H1 (cell line): ENCODE data around the gene TRPC1. TPM values are rescaled to one million over a fixed set of nuclear protein-coding genes. Genes with fewer than 3 reads are reported as not detected.

Experiments
- CREB1 ChIP-seq: IDR thresholded peaks from 2 replicates; pipeline ENCODE4 v1.6.1; 2012; ENCODE audit warnings: inconsistent platforms
- CTBP2 ChIP-seq: IDR thresholded peaks from 2 replicates; pipeline ENCODE4 v1.7.0; 2011; ENCODE audit warnings: borderline replicate concordance, mild to moderate bottlenecking, moderate library complexity, mixed read lengths, low read length; ENCODE audit not compliant: insufficient read depth, insufficient read length
- EZH2 ChIP-seq: fragments of 200-600 bp; sonication (generic); IDR thresholded peaks from 2 replicates; pipeline ENCODE4 v1.7.1; 2012; ENCODE audit warnings: low read depth, mild to moderate bottlenecking, moderate library complexity, low read length, inconsistent platforms; ENCODE audit not compliant: severe bottlenecking
- GABPA ChIP-seq: IDR thresholded peaks from 2 replicates; pipeline ENCODE4 v1.6.1; 2011; ENCODE audit warnings: mild to moderate bottlenecking, low read length, moderate library complexity, borderline replicate concordance; ENCODE audit not compliant: insufficient read depth
- PHF8 ChIP-seq: fragments of 200-600 bp; sonication (generic); conservative IDR thresholded peaks from 2 replicates; pipeline ENCODE4 v1.7.1; 2012; ENCODE audit warnings: low read depth, mild to moderate bottlenecking, inconsistent platforms, low read length, moderate library complexity
- POLR2AphosphoS5 ChIP-seq: IDR thresholded peaks from 2 replicates; pipeline ENCODE4 v1.6.1; 2011; ENCODE audit warnings: low read depth, low read length
- RBBP5 ChIP-seq: IDR thresholded peaks from 2 replicates; pipeline ENCODE4 v1.7.1; 2012; ENCODE audit warnings: low read depth, mild to moderate bottlenecking, inconsistent platforms, low read length, moderate library complexity, borderline replicate concordance
- polyA plus RNA-seq, 7 experiments: library from polyadenylated mRNA; depleted of rRNA in 3 of 7; stranded (reverse) in 5 of 7; unstranded in 2 of 7; fragments of >200 nt in 5 of 7; fragments of 200-250 nt in 2 of 7; gene quantifications; 1 replicate in 5 of 7; 2 replicates in 1 of 7; 4 replicates in 1 of 7; pipeline versions ENCODE4 v1.2.1 to v1.2.3, GENCODE V29; 2011 to 2013; ENCODE audit warnings: missing spikeins in 2 of 7, mixed read lengths in 2 of 7
- total RNA-seq: library from RNA; stranded (reverse); fragmentation: NEBNext Ultra II Directional; extraction: Animal tissue kit (Norgen Biotek cat#: 25700); gene quantifications from 2 replicates; pipeline ENCODE4 v1.2.1, GENCODE V29; 2021
- TF ChIP-seq, protein P1 (sequence below): fragments of 300-600 bp; sonication (generic); IDR thresholded peaks from 2 replicates; pipeline ENCODE4 v1.7.1; 2012; ENCODE audit warnings: low read length, moderate library complexity, mild to moderate bottlenecking, inconsistent platforms; ENCODE audit not compliant: insufficient replicate concordance
- TF ChIP-seq, protein P2 (sequence below), 3 experiments: IDR thresholded peaks; 1 replicate in 2 of 3; 2 replicates in 1 of 3; pipeline versions ENCODE4 v1.5.1 to v1.6.1; 2011; ENCODE audit warnings: low read length in 3 of 3, mild to moderate bottlenecking in 3 of 3, inconsistent platforms in 2 of 3, low read depth in 1 of 3, moderate library complexity in 1 of 3; ENCODE audit not compliant: insufficient read depth in 1 of 3; ENCODE audit errors: control extremely low read depth in 1 of 3

TRPC1 gene
- total and polyA plus RNA-seq, 2 of the 8 experiments (the other 6 are each of a cell fraction or from before 2014, with no cell fraction given), result 22.6 to 23.1 TPM

DNA sequence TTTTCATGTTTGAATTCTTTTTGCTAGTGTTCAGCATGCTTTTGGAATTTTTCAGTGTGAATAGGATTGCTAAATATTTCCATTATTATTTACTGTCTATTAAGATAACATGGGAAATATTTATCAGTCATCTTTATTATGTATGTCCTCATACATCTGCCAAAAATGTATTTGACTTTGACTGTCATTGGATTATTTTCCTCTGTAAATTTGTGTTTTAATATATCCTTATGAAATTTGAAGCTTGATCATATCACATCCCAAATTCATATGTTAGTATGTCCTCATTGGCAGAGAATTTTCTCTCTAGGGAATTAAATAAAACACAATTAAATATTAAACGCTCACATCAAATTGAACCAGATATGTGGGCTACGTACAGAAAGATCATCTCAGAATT lies 32.3 kb upstream of the TRPC1 start (continued):
- TF ChIP-seq, protein P1, sequence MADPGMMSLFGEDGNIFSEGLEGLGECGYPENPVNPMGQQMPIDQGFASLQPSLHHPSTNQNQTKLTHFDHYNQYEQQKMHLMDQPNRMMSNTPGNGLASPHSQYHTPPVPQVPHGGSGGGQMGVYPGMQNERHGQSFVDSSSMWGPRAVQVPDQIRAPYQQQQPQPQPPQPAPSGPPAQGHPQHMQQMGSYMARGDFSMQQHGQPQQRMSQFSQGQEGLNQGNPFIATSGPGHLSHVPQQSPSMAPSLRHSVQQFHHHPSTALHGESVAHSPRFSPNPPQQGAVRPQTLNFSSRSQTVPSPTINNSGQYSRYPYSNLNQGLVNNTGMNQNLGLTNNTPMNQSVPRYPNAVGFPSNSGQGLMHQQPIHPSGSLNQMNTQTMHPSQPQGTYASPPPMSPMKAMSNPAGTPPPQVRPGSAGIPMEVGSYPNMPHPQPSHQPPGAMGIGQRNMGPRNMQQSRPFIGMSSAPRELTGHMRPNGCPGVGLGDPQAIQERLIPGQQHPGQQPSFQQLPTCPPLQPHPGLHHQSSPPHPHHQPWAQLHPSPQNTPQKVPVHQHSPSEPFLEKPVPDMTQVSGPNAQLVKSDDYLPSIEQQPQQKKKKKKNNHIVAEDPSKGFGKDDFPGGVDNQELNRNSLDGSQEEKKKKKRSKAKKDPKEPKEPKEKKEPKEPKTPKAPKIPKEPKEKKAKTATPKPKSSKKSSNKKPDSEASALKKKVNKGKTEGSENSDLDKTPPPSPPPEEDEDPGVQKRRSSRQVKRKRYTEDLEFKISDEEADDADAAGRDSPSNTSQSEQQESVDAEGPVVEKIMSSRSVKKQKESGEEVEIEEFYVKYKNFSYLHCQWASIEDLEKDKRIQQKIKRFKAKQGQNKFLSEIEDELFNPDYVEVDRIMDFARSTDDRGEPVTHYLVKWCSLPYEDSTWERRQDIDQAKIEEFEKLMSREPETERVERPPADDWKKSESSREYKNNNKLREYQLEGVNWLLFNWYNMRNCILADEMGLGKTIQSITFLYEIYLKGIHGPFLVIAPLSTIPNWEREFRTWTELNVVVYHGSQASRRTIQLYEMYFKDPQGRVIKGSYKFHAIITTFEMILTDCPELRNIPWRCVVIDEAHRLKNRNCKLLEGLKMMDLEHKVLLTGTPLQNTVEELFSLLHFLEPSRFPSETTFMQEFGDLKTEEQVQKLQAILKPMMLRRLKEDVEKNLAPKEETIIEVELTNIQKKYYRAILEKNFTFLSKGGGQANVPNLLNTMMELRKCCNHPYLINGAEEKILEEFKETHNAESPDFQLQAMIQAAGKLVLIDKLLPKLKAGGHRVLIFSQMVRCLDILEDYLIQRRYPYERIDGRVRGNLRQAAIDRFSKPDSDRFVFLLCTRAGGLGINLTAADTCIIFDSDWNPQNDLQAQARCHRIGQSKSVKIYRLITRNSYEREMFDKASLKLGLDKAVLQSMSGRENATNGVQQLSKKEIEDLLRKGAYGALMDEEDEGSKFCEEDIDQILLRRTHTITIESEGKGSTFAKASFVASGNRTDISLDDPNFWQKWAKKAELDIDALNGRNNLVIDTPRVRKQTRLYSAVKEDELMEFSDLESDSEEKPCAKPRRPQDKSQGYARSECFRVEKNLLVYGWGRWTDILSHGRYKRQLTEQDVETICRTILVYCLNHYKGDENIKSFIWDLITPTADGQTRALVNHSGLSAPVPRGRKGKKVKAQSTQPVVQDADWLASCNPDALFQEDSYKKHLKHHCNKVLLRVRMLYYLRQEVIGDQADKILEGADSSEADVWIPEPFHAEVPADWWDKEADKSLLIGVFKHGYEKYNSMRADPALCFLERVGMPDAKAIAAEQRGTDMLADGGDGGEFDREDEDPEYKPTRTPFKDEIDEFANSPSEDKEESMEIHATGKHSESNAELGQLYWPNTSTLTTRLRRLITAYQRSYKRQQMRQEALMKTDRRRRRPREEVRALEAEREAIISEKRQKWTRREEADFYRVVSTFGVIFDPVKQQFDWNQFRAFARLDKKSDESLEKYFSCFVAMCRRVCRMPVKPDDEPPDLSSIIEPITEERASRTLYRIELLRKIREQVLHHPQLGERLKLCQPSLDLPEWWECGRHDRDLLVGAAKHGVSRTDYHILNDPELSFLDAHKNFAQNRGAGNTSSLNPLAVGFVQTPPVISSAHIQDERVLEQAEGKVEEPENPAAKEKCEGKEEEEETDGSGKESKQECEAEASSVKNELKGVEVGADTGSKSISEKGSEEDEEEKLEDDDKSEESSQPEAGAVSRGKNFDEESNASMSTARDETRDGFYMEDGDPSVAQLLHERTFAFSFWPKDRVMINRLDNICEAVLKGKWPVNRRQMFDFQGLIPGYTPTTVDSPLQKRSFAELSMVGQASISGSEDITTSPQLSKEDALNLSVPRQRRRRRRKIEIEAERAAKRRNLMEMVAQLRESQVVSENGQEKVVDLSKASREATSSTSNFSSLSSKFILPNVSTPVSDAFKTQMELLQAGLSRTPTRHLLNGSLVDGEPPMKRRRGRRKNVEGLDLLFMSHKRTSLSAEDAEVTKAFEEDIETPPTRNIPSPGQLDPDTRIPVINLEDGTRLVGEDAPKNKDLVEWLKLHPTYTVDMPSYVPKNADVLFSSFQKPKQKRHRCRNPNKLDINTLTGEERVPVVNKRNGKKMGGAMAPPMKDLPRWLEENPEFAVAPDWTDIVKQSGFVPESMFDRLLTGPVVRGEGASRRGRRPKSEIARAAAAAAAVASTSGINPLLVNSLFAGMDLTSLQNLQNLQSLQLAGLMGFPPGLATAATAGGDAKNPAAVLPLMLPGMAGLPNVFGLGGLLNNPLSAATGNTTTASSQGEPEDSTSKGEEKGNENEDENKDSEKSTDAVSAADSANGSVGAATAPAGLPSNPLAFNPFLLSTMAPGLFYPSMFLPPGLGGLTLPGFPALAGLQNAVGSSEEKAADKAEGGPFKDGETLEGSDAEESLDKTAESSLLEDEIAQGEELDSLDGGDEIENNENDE, result no peak
- TF ChIP-seq RBBP5 (no peak), GABPA (no peak), CTBP2 (no peak), EZH2 (no peak), POLR2AphosphoS5 (no peak), PHF8 (no peak), CREB1 (no peak)
- TF ChIP-seq, protein P2, sequence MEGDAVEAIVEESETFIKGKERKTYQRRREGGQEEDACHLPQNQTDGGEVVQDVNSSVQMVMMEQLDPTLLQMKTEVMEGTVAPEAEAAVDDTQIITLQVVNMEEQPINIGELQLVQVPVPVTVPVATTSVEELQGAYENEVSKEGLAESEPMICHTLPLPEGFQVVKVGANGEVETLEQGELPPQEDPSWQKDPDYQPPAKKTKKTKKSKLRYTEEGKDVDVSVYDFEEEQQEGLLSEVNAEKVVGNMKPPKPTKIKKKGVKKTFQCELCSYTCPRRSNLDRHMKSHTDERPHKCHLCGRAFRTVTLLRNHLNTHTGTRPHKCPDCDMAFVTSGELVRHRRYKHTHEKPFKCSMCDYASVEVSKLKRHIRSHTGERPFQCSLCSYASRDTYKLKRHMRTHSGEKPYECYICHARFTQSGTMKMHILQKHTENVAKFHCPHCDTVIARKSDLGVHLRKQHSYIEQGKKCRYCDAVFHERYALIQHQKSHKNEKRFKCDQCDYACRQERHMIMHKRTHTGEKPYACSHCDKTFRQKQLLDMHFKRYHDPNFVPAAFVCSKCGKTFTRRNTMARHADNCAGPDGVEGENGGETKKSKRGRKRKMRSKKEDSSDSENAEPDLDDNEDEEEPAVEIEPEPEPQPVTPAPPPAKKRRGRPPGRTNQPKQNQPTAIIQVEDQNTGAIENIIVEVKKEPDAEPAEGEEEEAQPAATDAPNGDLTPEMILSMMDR (IDR thresholded peaks at IDR 0.05; ENCODE audit: control extremely low read depth in 1 of 3, insufficient read depth in 1 of 3, low read depth in 1 of 3, low read length in 3 of 3), result no peak
